ENCODE results near the gene DCLK1.
"Not testable (repeated sequence)": the region's sequence is repeated elsewhere in the genome, so short reads cannot be mapped to it uniquely, and the experiment has no call there.

The DCLK1 gene

DNA sequence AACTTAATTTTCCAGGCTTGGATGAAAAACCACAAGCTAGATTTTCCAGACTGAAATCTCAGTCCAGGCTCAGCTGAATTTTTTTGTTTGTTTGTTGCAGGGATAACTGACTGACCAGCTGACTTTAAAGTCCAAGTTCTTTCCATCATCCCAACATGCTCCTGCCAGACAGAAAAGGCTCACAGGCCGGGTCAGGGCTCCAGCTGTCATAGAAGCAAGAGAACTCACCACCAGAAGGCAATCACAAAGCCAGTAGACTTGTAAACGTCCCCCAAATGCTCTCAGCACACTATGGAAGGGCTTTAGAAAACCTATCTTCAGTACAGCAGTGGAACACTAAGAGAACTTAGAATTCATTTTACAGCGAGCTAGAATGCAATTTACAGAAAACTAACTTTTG is 25.5 kb downstream of the DCLK1 start:
- TF ChIP-seq, protein P1, sequence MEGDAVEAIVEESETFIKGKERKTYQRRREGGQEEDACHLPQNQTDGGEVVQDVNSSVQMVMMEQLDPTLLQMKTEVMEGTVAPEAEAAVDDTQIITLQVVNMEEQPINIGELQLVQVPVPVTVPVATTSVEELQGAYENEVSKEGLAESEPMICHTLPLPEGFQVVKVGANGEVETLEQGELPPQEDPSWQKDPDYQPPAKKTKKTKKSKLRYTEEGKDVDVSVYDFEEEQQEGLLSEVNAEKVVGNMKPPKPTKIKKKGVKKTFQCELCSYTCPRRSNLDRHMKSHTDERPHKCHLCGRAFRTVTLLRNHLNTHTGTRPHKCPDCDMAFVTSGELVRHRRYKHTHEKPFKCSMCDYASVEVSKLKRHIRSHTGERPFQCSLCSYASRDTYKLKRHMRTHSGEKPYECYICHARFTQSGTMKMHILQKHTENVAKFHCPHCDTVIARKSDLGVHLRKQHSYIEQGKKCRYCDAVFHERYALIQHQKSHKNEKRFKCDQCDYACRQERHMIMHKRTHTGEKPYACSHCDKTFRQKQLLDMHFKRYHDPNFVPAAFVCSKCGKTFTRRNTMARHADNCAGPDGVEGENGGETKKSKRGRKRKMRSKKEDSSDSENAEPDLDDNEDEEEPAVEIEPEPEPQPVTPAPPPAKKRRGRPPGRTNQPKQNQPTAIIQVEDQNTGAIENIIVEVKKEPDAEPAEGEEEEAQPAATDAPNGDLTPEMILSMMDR (conservative IDR thresholded peaks at IDR 0.05; ENCODE audit: low read depth, low read length), result no peak
- no peak for DNase-seq (ENCODE audit: low read depth)

DNA sequence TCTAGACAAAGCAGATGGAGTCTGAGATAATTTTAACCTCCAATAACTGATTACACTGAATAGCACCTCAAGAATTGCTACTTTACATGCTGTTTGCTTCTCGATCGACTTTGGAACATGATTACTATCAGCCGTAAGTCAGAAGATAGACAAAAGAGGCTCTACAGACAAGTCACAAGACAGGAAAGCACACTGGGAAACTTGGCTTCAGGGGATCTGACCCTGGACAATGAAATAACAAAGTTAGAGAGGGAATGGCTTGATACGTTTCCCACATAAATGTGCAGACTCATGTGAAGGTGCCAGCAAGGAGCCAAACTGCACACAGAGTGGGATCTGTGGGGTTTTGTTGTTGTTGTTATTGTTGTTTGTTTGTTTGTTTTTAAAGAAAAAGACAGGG is 28.5 kb downstream of the DCLK1 start:
- TF ChIP-seq, protein P1 (conservative IDR thresholded peaks at IDR 0.05; ENCODE audit: low read depth, low read length), result no peak
- no peak for DNase-seq (ENCODE audit: low read depth)
- H3K4me3 ChIP-seq (ENCODE audit: low read depth, low read length), result no peak overlapping the region

More for the DNA sequence above, 25.5 kb downstream of the DCLK1 start:
- H3K4me3 ChIP-seq (ENCODE audit: low read depth, low read length), result no peak overlapping the region

DNA sequence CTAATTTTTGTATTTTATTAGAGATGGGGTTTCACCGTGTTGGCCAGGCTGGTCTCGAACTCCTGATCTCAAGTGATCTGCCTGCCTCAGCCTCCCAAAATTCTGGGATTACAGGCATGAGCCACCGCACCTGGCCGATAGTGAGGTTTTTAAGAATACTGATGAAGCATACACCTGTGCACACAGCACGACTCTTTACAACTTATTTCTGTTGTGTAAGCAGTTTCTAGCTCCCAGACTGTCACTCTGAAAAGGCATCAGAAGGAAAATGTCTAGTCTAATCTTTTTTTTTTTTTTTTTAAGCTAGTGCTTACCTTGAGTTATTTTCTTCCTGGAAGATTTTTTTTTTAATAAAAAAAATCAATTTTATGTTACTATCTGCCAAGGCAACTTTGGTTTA is 29.3 kb downstream of the DCLK1 start:
- DNase-seq (ENCODE audit: low read depth); H3K4me3 ChIP-seq (ENCODE audit: low read depth, low read length): not testable (repeated sequence)

DNA sequence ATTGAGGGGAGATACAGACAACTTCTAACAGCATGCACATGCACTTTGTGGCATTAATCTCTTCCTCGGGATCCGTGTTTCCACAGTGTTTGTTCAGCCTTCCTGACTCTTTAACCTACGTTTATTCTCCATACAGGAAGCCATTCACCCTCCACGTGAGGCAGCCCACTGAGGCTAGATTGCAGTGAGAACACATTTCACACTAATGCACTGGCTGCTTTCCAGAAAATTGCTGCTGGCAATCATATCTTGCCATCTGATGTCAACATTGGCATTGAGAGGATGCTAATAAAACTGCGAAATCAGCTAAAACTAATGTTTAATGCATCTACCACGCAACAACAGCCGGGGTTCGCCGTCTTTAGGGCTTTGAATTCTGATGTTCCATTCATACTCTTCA is 30.0 kb downstream of the DCLK1 start:
- no peak for DNase-seq (ENCODE audit: low read depth)
- TF ChIP-seq, protein P1 (conservative IDR thresholded peaks at IDR 0.05; ENCODE audit: low read depth, low read length), result no peak
- no peak overlapping the region for H3K4me3 ChIP-seq (ENCODE audit: low read depth, low read length)

DNA sequence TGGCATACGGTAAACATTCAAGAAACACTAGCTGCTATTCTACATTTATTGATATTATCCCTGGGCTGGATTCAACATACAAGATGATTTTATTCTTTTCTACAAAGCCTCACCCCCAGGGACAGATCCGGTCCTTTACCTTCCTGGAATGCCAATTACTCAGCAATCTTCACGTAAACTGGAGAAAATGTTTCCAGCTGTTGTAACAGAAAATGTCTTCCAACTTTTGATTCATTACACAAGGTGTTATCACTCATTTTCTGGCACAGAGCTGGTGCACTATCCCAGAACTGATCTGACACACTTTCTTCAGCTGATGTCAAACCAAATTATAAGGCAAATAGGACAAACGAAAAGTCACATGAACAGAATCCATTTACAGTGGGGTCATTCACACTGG is 33.1 kb downstream of the DCLK1 start:
- DNase-seq (ENCODE audit: low read depth), result no peak
- H3K4me3 ChIP-seq (ENCODE audit: low read depth, low read length), result no peak overlapping the region
- TF ChIP-seq, protein P1 (conservative IDR thresholded peaks at IDR 0.05; ENCODE audit: low read depth, low read length), result no peak

DNA sequence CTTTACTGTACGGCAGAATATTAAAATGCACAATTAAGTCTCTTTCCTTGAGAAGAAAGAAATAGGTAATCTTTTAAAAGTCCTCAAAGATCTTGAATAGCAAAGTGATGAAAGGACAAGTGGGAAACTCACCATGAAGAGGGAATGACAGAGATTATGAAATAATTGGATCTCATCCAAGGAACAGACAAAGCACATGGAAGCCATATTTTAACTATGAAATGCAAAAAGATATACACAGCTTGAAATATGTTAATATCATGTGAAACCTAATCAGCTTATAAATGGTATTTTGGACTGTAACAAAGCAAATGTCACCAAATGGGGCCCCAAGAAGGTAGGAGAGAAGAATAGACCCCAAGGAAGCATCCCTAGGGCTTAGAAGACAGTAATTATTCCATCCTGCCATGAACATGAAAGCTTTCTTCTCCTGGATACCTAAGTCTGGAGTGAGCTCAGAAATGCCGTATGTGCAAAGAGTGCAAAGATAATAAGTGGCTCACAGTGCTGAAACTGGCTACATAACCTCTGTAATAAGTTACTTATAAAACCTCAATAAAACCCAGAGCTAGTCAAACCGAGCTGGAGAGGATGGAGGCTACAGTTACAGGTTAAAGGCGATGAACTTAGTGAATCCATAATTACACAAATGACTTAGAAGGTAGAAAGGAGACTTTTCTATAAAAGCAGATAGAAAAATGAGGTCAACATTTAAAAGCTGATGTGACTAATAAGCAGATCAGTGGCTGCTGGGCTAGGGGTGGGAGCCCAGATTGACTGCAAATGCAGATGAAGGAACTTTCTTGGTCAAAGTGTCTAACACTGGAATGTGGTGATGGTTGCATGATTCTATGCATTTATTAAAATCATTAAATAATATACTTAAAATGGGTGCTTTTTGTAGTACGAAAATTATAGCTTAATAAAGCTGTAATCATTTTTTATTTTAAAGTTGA is 34.4 kb downstream of the DCLK1 start:
- TF ChIP-seq, protein P1 (conservative IDR thresholded peaks at IDR 0.05; ENCODE audit: low read depth, low read length), result no peak
- DNase-seq (ENCODE audit: low read depth), result peak; percentile 79
- no peak overlapping the region for H3K4me3 ChIP-seq (ENCODE audit: low read depth, low read length)

DNA sequence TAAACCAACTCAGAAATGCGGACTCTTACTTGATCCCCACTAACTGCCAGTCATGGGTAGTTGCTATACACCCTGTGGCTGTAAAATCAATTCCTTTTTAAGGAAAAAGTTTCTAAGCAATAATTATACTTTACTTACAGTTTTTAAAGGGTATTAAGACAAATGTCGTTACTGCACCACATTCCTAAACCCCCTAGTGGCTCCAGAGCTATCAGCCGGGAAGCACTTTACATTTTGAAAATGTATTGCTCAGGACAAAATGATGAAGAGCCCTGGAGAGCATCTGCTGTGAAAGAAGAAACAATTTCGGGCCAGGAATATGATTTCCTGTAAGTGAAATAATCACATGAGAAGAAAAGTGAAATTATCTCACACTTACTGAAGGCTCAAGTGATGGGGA is 36.7 kb downstream of the DCLK1 start:
- TF ChIP-seq, protein P1 (conservative IDR thresholded peaks at IDR 0.05; ENCODE audit: low read depth, low read length), result no peak
- no peak for DNase-seq (ENCODE audit: low read depth)
- H3K4me3 ChIP-seq (ENCODE audit: low read depth, low read length), result no peak overlapping the region
